Brain microvascular endothelial cell (primary cell): ENCODE data around the gene LRRC4.

ENCODE experiments used
- DNase-seq: peaks from one replicate; pipeline ENCODE4 v3.0.0-alpha.2; 2020
- H3K27ac ChIP-seq: fragments of 250-450 bp; sonication (Bioruptor Pico); 2 replicates; pipeline ENCODE4 v1.5.1; 2020; ENCODE audit warnings: mild to moderate bottlenecking, moderate library complexity
- H3K27me3 ChIP-seq: fragments of 250-450 bp; sonication (Bioruptor Pico); replicated peaks from 2 replicates; pipeline ENCODE4 v1.5.1; 2020; ENCODE audit warnings: mild to moderate bottlenecking
- H3K36me3 ChIP-seq: fragments of 250-450 bp; sonication (Bioruptor Pico); replicated peaks from 2 replicates; pipeline ENCODE4 v1.5.1; 2020; ENCODE audit warnings: mild to moderate bottlenecking
- H3K4me3 ChIP-seq: 2 replicates; pipeline ENCODE4 v1.5.1; 2011; ENCODE audit warnings: low read depth, mild to moderate bottlenecking, control low read depth, low read length, moderate library complexity
- CTCF ChIP-seq: IDR thresholded peaks from 2 replicates; pipeline ENCODE4 v1.5.1; 2011; ENCODE audit warnings: low read depth, mild to moderate bottlenecking, moderate library complexity, low read length, control low read depth, inconsistent platforms; ENCODE audit errors: missing control alignments
- in situ Hi-C: cut with HindIII; loops from 2 replicates; pipeline ENCODE4 v1.10.0; 2017; ENCODE audit warnings: low sequenced_read_pairs, low pct_ligation_motif_present

Gene LRRC4

GRCh38 chr7:128069373-128070364, 38.4 kb upstream of the LRRC4 start:
- no peak for TF ChIP-seq CTCF
- Histone ChIP-seq H3K36me3 (no peaks in the 10 kb centered on the region), H3K4me3 (no peak overlapping the region), H3K27me3 (no peaks in the 10 kb centered on the region), H3K27ac (no peak overlapping the region)
- DNase-seq = no peak
- in situ Hi-C loops = no loop called here

GRCh38 chr7:128068785-128069184, 37.5 kb upstream of the LRRC4 start:
- DNase-seq = no peak
- no peak overlapping the region for H3K27ac ChIP-seq
- no peak for TF ChIP-seq CTCF
- in situ Hi-C loops = no loop called here
- no peaks in the 10 kb centered on the region for H3K36me3 ChIP-seq
- H3K27me3 ChIP-seq = no peaks in the 10 kb centered on the region
- no peak overlapping the region for H3K4me3 ChIP-seq

GRCh38 chr7:128067983-128068382, 36.7 kb upstream of the LRRC4 start:
- Histone ChIP-seq H3K36me3 (no peaks in the 10 kb centered on the region), H3K27ac (no peak overlapping the region), H3K4me3 (no peak overlapping the region), H3K27me3 (no peaks in the 10 kb centered on the region)
- no peak for DNase-seq
- in situ Hi-C loops = no loop called here
- no peak for TF ChIP-seq CTCF

- H3K36me3 ChIP-seq = no peaks in the 10 kb centered on the region
- H3K27ac ChIP-seq = no peak overlapping the region
- in situ Hi-C loops = no loop called here
Observed at GRCh38 chr7:128066858-128067257, 35.6 kb upstream of the LRRC4 start.

GRCh38 chr7:128066395-128066794, 35.2 kb upstream of the LRRC4 start:
- TF ChIP-seq CTCF = no peak
- H3K27ac ChIP-seq = no peak overlapping the region
- no peaks in the 10 kb centered on the region for H3K27me3 ChIP-seq
- DNase-seq = no peak
- peaks cover under 1% of the 10 kb centered on the region for H3K36me3 ChIP-seq
- no peak overlapping the region for H3K4me3 ChIP-seq
- in situ Hi-C loops = no loop called here

More at GRCh38 chr7:128066858-128067257, 35.6 kb upstream of the LRRC4 start:
- Histone ChIP-seq H3K4me3 (no peak overlapping the region), H3K27me3 (no peaks in the 10 kb centered on the region)
- TF ChIP-seq CTCF = peak; percentile 28
- no peak for DNase-seq
